Islet of Langerhans (tissue), 1 donor: ENCODE results near the gene PLN.

Experiments
- FAIRE-seq: peaks from one replicate; lab custom pipeline; 2011; peaks lifted over from hg19 to GRCh38; lab: Jason Lieb, UNC

PLN gene

GRCh38 chr6:118580585-118581419, 32.7 kb downstream of the PLN start:
- peak; percentile 88 for FAIRE-seq

GRCh38 chr6:118581489-118581959, 33.4 kb downstream of the PLN start:
- no peak for FAIRE-seq

DNA sequence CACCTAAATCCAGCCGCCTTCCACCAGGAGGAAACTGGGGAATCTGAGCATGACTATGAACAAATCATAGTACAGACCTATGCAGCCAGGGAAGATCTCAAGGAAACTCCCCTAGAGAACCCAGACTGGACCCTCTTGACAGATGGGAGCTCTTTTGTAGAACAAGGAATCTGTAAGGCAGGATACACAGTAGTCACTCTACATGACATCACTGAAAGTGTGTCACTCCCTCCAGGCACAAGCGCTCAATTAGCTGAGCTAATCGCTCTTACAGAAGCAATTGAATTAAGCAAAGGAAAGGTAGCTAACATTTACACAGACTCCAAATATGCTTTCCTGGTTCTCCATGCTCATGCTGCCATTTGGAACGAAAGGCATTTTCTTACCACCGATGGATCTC, 36.8 kb downstream of the PLN start:
- FAIRE-seq: no peak

GRCh38 chr6:118586746-118587485, 38.8 kb downstream of the PLN start:
- FAIRE-seq: no peak

DNA sequence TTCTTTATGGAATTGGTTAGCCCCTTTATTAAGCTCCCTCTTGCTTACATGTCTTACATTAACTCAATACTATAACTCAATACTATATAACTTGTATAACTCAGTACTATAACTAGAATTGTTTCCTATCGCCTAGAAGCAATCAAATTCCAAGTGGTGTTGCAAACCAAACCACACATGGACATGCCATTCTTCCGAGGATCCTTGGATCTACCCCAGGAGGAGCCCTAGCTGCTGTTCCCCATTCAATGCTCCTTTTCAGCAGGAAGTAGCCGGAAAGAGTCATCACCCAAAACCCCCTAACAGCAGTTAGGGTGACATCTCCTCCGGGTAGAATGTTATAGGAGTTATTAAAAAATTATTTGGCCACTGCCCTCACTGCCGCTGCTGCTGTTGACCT, 40.5 kb downstream of the PLN start:
- FAIRE-seq: no peak

GRCh38 chr6:118589186-118589585, 41.1 kb downstream of the PLN start:
- FAIRE-seq: no peak

- FAIRE-seq: no peak
Observed at GRCh38 chr6:118589649-118590365, 41.7 kb downstream of the PLN start.

DNA sequence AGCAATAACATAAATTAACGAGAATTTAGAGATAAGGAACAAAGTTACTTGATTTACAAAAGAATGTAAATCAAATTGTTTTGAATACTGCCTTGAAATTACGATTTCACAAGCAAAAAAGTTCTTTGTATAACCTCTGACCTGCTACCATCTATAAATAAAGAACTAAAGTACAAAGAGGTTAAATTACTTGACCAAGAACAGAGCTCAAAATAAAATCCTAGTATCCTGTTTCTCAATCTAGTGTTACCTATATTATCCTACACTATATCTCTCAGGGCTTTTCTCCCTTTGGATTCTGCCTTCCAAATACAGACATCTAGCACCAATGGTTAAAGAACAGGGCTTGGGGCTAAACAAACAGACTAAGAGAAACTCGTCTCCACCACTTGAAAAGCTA, 43.8 kb downstream of the PLN start:
- no peak for FAIRE-seq

- FAIRE-seq: no peak
Observed at GRCh38 chr6:118594877-118595276, 46.8 kb downstream of the PLN start.

- no peak for FAIRE-seq
Observed at GRCh38 chr6:118596774-118597320, 48.8 kb downstream of the PLN start.

GRCh38 chr6:118597636-118598035, 49.5 kb downstream of the PLN start:
- FAIRE-seq: no peak

DNA sequence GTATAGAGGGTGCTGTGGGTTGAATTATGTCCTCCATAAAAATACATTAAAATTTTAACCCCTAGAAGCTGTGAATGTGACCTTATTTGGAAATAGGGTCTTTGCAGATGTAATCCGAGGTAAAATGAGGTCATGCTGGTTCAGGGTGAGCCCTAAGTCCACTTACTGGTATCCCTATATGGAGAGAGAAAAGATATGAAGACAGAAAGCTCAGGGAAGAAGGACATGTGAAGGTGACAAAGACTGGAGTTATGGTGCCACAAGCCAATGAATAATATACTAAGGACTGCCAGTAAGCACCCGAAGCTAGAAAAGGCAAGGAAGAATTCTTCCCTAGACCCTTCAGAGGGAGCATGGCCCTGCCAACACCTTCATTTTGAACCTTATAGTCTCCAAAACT, 50.2 kb downstream of the PLN start:
- no peak for FAIRE-seq

DNA sequence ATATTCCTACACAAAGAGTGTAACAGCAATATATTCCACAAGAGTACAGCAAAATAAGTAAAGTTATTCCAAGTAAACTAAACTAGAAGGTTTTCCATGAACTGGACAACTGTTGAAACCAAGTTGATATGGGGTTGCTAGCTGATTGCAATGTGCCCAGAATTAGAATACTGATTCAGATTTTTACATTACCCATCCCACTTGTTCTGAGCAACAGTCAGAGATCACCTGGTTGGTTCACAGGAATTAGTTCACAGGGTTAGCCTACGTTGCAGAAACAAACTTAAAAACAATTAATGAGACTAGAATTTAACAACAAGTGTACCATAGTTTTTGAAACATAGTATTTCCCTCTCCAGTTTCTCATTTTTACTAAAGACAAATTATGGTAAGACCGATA, 54.2 kb downstream of the PLN start:
- FAIRE-seq: no peak

GRCh38 chr6:118603372-118603771, 55.3 kb downstream of the PLN start:
- no peak for FAIRE-seq

DNA sequence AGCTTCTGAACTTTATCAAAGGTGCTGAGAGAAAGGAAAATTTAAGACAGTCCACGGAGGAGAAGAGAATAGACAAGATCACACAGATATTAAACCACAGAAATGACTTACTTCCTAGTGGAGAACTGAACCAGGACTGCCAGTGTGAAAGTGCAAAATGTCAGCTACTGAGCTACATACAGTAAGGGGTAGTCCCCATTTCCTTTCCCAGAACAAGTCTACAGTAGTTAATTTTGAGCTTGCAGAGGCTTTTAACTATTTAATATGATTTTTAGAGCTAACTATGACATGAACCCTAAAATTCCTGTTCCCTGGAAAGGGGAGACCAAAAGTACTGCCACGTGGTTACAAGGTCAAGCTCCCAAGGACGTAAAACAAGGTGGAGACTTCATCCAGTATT, 58.2 kb downstream of the PLN start:
- FAIRE-seq: no peak

DNA sequence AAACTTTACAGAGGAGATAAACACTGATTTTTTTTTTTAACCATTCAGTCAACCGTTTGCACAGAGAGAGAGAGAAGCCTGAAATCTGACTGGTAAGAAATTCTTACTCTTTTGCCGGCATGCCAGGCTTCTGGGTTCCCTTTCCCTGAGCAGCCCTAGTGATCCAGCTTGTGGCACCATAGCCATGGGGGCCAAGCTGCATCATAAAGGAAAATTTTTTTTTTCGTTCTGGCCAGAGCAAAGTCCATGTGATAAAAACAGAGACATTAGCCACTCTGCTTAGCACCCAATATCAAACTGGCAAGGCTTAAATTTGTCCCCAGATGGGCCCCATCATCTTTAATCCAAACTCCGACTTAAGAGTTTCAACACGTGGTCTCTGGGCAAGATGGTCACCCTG, 58.8 kb downstream of the PLN start:
- FAIRE-seq: no peak
